T follicular helper cell (primary cell): Measurements from ENCODE around the gene ANAPC2.
"Not testable (repeated sequence)": the region's sequence is repeated elsewhere in the genome, so short reads cannot be mapped to it uniquely, and the experiment has no call there.

Experiments used
- DNase-seq: peaks from one replicate; pipeline ENCODE4 v3.0.0-alpha.2; 2020; ENCODE audit warnings: low read depth

The ANAPC2 gene

GRCh38 chr9:137145731-137146526 lies 42.4 kb downstream of the ANAPC2 start:
- no peak for DNase-seq

GRCh38 chr9:137143459-137143858 lies 44.9 kb downstream of the ANAPC2 start:
- DNase-seq = no peak

GRCh38 chr9:137141976-137142936 lies 46.1 kb downstream of the ANAPC2 start:
- no peak for DNase-seq

GRCh38 chr9:137141050-137141810 lies 47.1 kb downstream of the ANAPC2 start:
- no peak for DNase-seq

- DNase-seq = no peak
Observed at GRCh38 chr9:137140151-137141012, 48.0 kb downstream of the ANAPC2 start.

- no peak for DNase-seq
Observed at GRCh38 chr9:137139468-137140150, 48.8 kb downstream of the ANAPC2 start.

- DNase-seq = no peak
Observed at GRCh38 chr9:137138722-137139467, 49.5 kb downstream of the ANAPC2 start, which contains the start of gene GRIN1. GRIN1 (plus strand) TSS chr9:137139154; CDS start chr9:137139487, 333 bp downstream.

- DNase-seq = no peak
Observed at GRCh38 chr9:137138058-137138721, 50.2 kb downstream of the ANAPC2 start.

- no peak for DNase-seq
Observed at GRCh38 chr9:137136881-137137607, 51.3 kb downstream of the ANAPC2 start.

GRCh38 chr9:137136261-137136880 lies 52.0 kb downstream of the ANAPC2 start:
- DNase-seq = no peak

GRCh38 chr9:137135154-137135553 lies 53.2 kb downstream of the ANAPC2 start:
- DNase-seq = not testable (repeated sequence)

- no peak for DNase-seq
Observed at GRCh38 chr9:137134191-137134590, 54.2 kb downstream of the ANAPC2 start.

- no peak for DNase-seq
Observed at GRCh38 chr9:137130176-137130755, 58.1 kb downstream of the ANAPC2 start.

GRCh38 chr9:137129456-137130175 lies 58.7 kb downstream of the ANAPC2 start:
- peak; percentile 85 for DNase-seq

- DNase-seq = no peak
Observed at GRCh38 chr9:137128862-137129455, 59.4 kb downstream of the ANAPC2 start.

- no peak for DNase-seq
Observed at GRCh38 chr9:137128158-137128861, 60.0 kb downstream of the ANAPC2 start.
